Activated B cell treated with CpG ODN at 0.5 μM for 24 hours (primary cell): ENCODE data around the gene SEMA3B. TPM values are rescaled to one million over a fixed set of nuclear protein-coding genes. Genes with fewer than 3 reads are reported as not detected.
"Not testable (repeated sequence)": the region's sequence is repeated elsewhere in the genome, so short reads cannot be mapped to it uniquely, and the experiment has no call there.

Experiments
- ATAC-seq: fragments of 200-7000 bp; cut with Tn5 transposase; one replicate; pipeline ENCODE4 v1.10.0; 2021; ENCODE audit warnings: low read depth, mild to moderate bottlenecking, moderate library complexity
- CTCF ChIA-PET: fragments of 350-600 bp; sonication (Branson Sonifier 250); formaldehyde crosslinking; loops from one replicate; lab custom pipeline; 2021; ENCODE audit warnings: antibody characterized with exemption; lab: Charles Lee
- POLR2A ChIA-PET: fragments of 350-600 bp; sonication (Branson Sonifier 250); formaldehyde crosslinking; loops from one replicate; lab custom pipeline; 2021; ENCODE audit warnings: antibody characterized with exemption; lab: Charles Lee
- DNase-seq: peaks from one replicate; pipeline ENCODE4 v3.0.0; 2022
- H3K27ac Mint-ChIP-seq: one replicate; pipeline ENCODE4 v1.8.0; 2020; ENCODE audit warnings: mixed read lengths
- H3K27me3 Mint-ChIP-seq: one replicate; pipeline ENCODE4 v1.8.0; 2021; ENCODE audit warnings: mixed read lengths
- H3K36me3 Mint-ChIP-seq: one replicate; pipeline ENCODE4 v1.8.0; 2021; ENCODE audit warnings: low read depth, mixed read lengths
- H3K4me1 Mint-ChIP-seq: one replicate; pipeline ENCODE4 v1.8.0; 2021; ENCODE audit warnings: mixed read lengths
- H3K4me3 Mint-ChIP-seq: one replicate; pipeline ENCODE4 v1.8.0; 2020; ENCODE audit warnings: mild to moderate bottlenecking, mixed read lengths
- H3K9me3 Mint-ChIP-seq: one replicate; pipeline ENCODE4 v1.8.0; 2020; ENCODE audit warnings: mixed read lengths
- intact Hi-C: fragments of 100-400 bp; cut with micrococcal nuclease; formaldehyde crosslinking; loops from one replicate; pipeline ENCODE4 v1.15.1; 2024
- total RNA-seq: library from RNA; stranded (reverse); gene quantifications from 2 replicates; pipeline ENCODE4 v1.2.3, GENCODE V29; 2022
- TF ChIP-seq, protein P1 (sequence below): fragments of 200-600 bp; IDR thresholded peaks from one replicate; pipeline ENCODE4 v1.8.0; 2022; ENCODE audit warnings: antibody characterized with exemption, mild to moderate bottlenecking

The SEMA3B gene
- total RNA-seq, 1 donor from 2014 or later = not detected

DNA sequence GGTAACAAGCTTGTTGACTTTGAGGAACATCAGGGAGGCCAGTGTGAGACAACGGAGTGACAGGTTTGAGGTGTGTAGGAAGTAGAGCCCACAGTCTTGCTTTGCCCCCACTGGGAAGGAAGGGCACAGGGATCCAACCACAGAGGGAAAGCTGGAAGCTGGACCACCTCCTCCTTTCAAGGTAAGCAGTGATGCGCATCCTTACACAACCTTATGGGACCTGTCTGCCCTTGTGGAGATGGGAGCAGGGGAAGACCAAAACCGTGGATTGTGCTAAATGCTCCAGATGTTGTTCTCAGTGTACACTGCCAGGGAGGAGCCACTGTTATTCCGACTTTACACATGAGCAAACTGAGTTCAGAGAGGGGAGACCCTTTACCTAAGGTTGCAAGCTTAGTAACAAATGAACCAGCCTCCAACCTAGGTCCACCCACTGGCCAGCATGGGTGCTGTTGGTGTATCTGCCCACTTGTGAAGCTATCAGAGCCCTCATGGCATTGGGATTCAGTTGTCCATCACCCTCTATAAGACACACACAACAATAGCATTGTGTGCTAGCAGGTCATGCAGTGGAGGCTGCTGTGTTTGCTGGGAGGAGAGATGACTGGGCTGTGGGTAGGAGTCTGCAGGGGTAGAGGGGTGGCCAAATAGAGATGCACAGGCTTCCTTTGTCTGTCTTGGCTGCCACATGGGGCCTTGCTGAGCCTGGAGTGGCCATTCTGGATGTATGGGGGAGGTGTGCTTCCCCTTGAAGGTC lies 9.4 kb downstream of the SEMA3B start:
- no peaks in the 10 kb centered on the region for H3K36me3 Mint-ChIP-seq

DNA sequence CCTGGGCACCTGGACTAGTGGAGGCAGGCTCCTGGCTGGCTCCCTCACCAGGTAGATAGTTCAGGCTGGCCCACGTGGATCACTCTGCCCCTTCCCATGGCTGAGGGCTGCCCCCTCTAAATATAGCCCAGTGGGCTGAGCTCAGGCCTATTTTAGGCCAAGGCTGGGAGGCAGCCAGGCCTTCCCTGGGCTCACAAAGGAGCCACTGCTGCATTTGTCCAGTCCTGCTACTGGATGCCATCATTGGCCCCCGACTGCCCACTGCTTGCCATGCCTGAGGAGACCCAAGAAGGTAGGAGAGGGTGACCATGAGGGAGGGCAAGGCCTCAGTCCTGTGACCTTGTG lies 9.9 kb downstream of the SEMA3B start, which contains the start of gene LSMEM2:
TSS of gene LSMEM2 (plus strand) at position 208 of the 345 bp plus-strand sequence. CDS start at position 235, 27 bp downstream.
- Mint-ChIP-seq H3K27ac (no peak within 1 kb of the TSS), H3K4me3 (no peak within 1 kb of the TSS), H3K36me3 (no peaks in the 10 kb centered on the region), H3K4me1 (peaks cover 18% of the 10 kb centered on the region), H3K9me3 (no peaks in the 10 kb centered on the region), H3K27me3 (peaks cover 24% of the 10 kb centered on the region)
- TF ChIP-seq, protein P1, sequence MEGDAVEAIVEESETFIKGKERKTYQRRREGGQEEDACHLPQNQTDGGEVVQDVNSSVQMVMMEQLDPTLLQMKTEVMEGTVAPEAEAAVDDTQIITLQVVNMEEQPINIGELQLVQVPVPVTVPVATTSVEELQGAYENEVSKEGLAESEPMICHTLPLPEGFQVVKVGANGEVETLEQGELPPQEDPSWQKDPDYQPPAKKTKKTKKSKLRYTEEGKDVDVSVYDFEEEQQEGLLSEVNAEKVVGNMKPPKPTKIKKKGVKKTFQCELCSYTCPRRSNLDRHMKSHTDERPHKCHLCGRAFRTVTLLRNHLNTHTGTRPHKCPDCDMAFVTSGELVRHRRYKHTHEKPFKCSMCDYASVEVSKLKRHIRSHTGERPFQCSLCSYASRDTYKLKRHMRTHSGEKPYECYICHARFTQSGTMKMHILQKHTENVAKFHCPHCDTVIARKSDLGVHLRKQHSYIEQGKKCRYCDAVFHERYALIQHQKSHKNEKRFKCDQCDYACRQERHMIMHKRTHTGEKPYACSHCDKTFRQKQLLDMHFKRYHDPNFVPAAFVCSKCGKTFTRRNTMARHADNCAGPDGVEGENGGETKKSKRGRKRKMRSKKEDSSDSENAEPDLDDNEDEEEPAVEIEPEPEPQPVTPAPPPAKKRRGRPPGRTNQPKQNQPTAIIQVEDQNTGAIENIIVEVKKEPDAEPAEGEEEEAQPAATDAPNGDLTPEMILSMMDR = no peak
- ATAC-seq = no peak
- CTCF ChIA-PET = interaction anchor here (1.4 kb wide), 1 partner anchor 84 kb away, joined by 3 read pairs; no protein-coding TSS in a partner anchor
- POLR2A ChIA-PET = no interaction called here
- intact Hi-C loops = no loop called here
- no peak for DNase-seq

More for the DNA sequence above, 9.4 kb downstream of the SEMA3B start:
- Mint-ChIP-seq H3K27me3 (peaks cover 25% of the 10 kb centered on the region), H3K27ac (no peak overlapping the region), H3K9me3 (no peaks in the 10 kb centered on the region), H3K4me1 (peaks cover 19% of the 10 kb centered on the region), H3K4me3 (no peak overlapping the region)
- intact Hi-C loops = no loop called here
- no peak for DNase-seq
- ChIA-PET POLR2A (no interaction called here), CTCF (interaction anchor here (1.4 kb wide), 1 partner anchor 83 kb away, joined by 3 read pairs; no protein-coding TSS in a partner anchor)
- TF ChIP-seq, protein P1 = no peak
- no peak for ATAC-seq

DNA sequence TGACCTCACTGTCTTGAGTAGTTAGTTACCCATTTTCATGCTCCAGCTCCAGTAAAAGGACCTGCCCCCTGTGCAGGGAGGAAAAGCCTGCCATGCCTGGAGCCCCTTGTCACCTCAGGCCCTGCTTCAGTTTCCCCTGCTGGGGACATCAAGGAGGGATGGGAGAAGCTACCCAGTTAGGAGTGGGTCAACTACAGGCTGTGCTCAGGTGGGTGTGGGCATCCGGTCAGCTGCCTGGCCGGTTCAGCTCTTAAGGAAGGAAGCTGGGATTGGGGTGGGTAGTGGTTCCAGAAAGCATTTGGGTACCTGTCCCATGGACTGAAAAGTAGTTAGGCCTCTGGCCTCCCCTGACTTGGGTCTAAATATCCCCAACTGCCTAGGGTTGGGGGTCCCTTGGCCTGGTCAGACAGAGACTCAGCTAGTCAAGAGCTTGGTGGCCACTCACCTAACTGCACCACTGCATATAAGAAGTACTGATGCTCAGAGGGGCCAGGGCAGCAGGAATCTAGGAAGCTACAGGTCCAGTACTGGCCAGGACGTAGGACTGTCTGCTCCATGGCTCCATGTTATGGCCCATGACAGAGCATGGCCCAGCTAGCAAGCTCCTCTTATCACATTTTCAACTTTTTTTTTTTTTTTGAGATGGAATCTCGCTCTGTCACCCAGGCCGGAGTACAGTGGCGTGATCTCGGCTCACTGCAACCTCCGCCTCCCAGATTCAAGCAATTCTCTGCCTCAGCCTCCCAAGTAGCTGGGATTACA lies 10.5 kb downstream of the SEMA3B start:
- intact Hi-C loops = no loop called here
- DNase-seq = no peak
- no peaks in the 10 kb centered on the region for H3K9me3 Mint-ChIP-seq
- TF ChIP-seq, protein P1 = no peak
- peaks cover 19% of the 10 kb centered on the region for H3K27me3 Mint-ChIP-seq
- ChIA-PET CTCF (interaction anchor here (0.7 to 1.4 kb wide), 3 partner anchors 12 to 84 kb away, joined by 3 read pairs; no protein-coding TSS in a partner anchor), POLR2A (interaction anchor here (0.7 to 1.6 kb wide), 2 partner anchors 13 to 42 kb away, joined by 4 to 7 read pairs; partner anchors contain the start of gene IFRD2)
- H3K4me1 Mint-ChIP-seq = peaks cover 13% of the 10 kb centered on the region
- H3K4me3 Mint-ChIP-seq = no peak overlapping the region
- H3K36me3 Mint-ChIP-seq = no peaks in the 10 kb centered on the region
- no peak overlapping the region for H3K27ac Mint-ChIP-seq
- ATAC-seq = no peak

DNA sequence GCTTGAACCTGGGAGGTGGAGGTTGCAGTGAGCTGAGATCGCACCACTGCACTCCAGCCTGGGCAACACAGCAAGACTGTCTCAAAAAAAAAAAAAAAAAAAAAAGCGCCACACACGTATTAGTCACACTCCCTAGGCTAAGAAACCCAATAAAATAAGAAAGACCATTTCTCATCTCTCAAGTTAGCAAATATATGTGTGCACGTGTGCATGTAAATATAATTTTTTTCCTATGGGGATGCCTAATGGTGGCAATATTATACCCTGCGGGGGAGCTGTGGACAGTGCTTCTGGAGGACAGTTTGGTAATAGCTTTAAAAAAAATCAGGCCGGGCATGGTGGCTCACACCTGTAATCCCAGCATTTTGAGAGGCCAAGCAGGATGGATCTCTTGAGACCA lies 15.2 kb downstream of the SEMA3B start:
- peaks cover 30% of the 10 kb centered on the region for H3K36me3 Mint-ChIP-seq
- H3K27me3 Mint-ChIP-seq, H3K4me1 Mint-ChIP-seq, DNase-seq, POLR2A ChIA-PET, intact Hi-C loops, H3K27ac Mint-ChIP-seq, H3K4me3 Mint-ChIP-seq, CTCF ChIA-PET, H3K9me3 Mint-ChIP-seq, ATAC-seq: not testable (repeated sequence)

DNA sequence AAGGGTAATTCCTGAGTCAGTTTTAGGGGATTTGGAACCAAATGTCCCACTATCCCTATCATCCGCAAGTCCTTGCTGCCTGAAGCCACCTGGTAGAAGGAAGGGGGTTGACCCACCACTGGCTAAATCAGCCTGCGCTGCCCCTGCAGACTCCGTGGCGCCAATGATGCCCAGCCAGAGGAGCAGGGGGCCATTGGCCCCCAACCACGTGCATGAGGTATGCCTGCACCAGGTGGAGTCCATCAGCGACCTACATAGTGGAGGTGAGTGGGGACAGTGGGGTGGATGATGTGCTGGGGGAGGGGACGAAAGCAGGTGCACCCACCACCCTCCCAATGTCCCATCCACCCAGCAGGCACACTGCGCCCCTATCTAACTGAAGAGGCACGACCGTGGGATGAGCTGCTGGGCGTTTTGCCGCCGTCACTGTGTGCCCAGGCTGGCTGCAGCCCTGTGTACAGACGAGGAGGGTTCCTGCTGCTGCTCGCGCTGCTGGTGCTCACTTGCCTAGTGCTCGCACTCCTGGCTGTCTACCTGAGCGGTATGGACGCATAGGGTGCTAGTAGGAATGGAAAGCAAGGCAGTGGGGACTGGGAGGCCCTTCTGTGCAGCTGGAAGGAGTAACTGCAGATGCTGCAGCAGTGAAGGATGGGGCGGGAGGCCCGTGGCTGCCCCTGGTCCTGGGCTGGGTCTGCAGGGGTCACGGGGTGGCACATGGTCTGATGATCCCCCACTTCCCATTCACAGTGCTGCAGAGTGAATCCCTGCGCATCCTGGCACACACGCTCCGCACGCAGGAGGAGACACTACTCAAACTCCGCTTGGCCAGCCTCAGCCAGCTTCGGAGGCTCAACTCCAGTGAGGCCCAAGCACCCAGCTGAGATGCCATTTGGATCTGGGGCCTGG lies 17.6 kb downstream of the SEMA3B start:
- no peak for ATAC-seq
- Mint-ChIP-seq H3K9me3 (no peaks in the 10 kb centered on the region), H3K27me3 (no peaks in the 10 kb centered on the region), H3K4me1 (peaks cover 6% of the 10 kb centered on the region), H3K27ac (no peak overlapping the region), H3K4me3 (no peak overlapping the region), H3K36me3 (peaks cover 46% of the 10 kb centered on the region)
- no peak for DNase-seq
- ChIA-PET POLR2A (no interaction called here), CTCF (no interaction called here)
- intact Hi-C loops = no loop called here
- TF ChIP-seq, protein P1 = no peak
